ENCODE data around the gene TTC28. TPM values are rescaled to one million over a fixed set of nuclear protein-coding genes. Genes with fewer than 3 reads are reported as not detected.

The TTC28 gene
- total RNA-seq, 4 donors from 2014 or later, result 43.8 to 130 (median 92.0) TPM

DNA sequence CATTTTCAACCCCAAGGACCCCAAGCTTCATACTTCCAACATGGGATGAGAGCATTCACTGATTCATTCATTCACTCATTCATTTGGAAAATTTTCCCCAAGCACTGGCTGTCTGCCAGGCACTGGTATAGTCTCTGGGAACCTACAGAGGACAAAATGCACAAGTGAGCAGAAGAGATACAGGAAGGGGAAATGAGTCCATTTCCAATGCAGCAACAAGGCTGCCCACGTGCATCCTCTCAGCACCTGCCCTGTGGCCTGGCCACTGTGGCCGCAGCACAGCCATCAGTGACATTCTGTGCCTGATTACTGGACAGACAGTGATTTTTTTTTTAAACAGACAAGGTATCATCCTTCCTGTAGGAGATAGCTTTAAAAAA is 664.6 kb downstream of the TTC28 start:
- peak in 1 of 2 donors; percentile 20 for DNase-seq

DNA sequence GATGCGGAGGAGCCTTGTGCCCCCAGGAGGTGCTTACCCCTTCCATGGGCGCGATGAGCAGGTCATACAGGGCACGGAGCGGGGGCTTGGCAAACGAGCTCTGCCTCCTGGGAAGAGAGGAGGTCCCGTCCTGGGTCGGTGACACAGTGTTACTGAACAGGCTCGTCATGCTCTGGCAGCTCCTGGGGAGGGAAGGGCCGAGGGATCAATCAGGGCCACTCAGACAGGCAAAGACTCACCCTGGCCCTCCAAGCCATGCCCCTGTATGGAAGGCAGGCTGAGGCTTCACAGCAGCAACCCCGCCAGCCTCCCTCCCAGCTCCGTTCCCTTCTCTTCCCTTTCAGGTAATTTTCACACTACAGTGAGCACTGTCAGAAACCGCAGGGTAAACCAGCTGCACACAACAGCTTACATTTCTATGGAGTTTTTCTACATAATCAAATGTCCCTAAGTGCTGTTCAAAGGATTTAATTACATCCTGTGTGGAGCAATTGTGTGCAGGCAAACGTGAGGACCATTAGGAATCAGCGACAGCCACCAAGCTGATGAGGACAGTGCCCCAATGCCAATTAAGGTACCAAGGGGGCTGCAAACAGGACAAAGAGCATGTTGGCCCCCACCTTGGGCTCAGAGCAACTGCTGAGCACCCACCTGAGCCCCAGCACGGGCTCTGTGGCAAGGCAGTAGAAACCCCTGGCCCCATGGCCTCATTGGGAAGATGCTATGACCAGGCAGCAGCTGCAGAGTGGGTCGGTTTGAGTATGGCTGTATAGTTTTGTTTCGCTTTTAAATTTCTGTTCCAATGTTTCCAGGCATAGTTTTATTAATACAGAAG is 665.2 kb downstream of the TTC28 start:
- Histone ChIP-seq H3K4me1 (no peaks in the 10 kb centered on the region), H3K36me3 (no peaks in the 10 kb centered on the region), H3K4me3 (no peak overlapping the region), H3K27ac (no peak overlapping the region), H3K27me3 (no peaks in the 10 kb centered on the region), H3K9me3 (no peaks in the 10 kb centered on the region)
- TF ChIP-seq POLR2A (IDR thresholded peaks at IDR 0.05), result no peak
- TF ChIP-seq, protein P1, sequence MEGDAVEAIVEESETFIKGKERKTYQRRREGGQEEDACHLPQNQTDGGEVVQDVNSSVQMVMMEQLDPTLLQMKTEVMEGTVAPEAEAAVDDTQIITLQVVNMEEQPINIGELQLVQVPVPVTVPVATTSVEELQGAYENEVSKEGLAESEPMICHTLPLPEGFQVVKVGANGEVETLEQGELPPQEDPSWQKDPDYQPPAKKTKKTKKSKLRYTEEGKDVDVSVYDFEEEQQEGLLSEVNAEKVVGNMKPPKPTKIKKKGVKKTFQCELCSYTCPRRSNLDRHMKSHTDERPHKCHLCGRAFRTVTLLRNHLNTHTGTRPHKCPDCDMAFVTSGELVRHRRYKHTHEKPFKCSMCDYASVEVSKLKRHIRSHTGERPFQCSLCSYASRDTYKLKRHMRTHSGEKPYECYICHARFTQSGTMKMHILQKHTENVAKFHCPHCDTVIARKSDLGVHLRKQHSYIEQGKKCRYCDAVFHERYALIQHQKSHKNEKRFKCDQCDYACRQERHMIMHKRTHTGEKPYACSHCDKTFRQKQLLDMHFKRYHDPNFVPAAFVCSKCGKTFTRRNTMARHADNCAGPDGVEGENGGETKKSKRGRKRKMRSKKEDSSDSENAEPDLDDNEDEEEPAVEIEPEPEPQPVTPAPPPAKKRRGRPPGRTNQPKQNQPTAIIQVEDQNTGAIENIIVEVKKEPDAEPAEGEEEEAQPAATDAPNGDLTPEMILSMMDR (IDR thresholded peaks at IDR 0.05), result no peak
- no peak for DNase-seq
- intact Hi-C loops (cut with DNase I; ENCODE audit: low total_unique reads), result loop anchor here (10.0 kb wide), 1 partner anchor 580 kb away; no protein-coding TSS in a partner anchor

More for the DNA sequence above, 664.6 kb downstream of the TTC28 start:
- no peaks in the 10 kb centered on the region for H3K4me1 ChIP-seq
- TF ChIP-seq, protein P1 (IDR thresholded peaks at IDR 0.05), result no peak
- TF ChIP-seq POLR2A (IDR thresholded peaks at IDR 0.05), result no peak
- no peaks in the 10 kb centered on the region for H3K27me3 ChIP-seq
- no peaks in the 10 kb centered on the region for H3K36me3 ChIP-seq
- H3K9me3 ChIP-seq, result no peaks in the 10 kb centered on the region
- intact Hi-C loops (cut with DNase I; ENCODE audit: low total_unique reads), result loop anchor here (10.0 kb wide), 1 partner anchor 580 kb away; no protein-coding TSS in a partner anchor
- H3K27ac ChIP-seq, result no peak overlapping the region
- H3K4me3 ChIP-seq, result no peak overlapping the region

DNA sequence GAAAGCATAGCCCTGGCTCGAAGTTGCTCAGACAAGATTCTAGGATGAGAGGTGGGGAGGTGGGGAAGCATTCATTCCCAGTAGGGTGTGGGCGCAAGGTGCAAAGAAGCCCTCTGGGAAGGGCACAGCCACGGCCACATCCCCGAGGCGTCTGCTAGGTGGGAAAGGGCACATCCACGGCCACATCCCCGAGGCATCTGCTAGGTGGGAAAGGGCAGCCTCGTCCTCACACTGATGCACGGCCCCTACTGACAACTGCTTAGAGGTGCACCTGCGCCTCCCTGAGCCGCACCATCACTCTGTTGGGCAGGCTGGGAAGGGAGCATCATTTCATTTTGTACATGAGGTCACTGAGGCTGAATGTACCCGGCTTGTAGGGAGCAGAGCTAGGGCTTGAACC is 666.0 kb downstream of the TTC28 start:
- Histone ChIP-seq H3K4me1 (no peaks in the 10 kb centered on the region), H3K9me3 (no peaks in the 10 kb centered on the region), H3K36me3 (no peaks in the 10 kb centered on the region), H3K27me3 (no peaks in the 10 kb centered on the region), H3K27ac (no peak overlapping the region), H3K4me3 (no peak overlapping the region)
- no peak for TF ChIP-seq POLR2A (IDR thresholded peaks at IDR 0.05)
- TF ChIP-seq, protein P1 (IDR thresholded peaks at IDR 0.05), result no peak
- intact Hi-C loops (cut with DNase I; ENCODE audit: low total_unique reads), result loop anchor here (10.0 kb wide), 1 partner anchor 581 kb away; no protein-coding TSS in a partner anchor
- no peak for DNase-seq

DNA sequence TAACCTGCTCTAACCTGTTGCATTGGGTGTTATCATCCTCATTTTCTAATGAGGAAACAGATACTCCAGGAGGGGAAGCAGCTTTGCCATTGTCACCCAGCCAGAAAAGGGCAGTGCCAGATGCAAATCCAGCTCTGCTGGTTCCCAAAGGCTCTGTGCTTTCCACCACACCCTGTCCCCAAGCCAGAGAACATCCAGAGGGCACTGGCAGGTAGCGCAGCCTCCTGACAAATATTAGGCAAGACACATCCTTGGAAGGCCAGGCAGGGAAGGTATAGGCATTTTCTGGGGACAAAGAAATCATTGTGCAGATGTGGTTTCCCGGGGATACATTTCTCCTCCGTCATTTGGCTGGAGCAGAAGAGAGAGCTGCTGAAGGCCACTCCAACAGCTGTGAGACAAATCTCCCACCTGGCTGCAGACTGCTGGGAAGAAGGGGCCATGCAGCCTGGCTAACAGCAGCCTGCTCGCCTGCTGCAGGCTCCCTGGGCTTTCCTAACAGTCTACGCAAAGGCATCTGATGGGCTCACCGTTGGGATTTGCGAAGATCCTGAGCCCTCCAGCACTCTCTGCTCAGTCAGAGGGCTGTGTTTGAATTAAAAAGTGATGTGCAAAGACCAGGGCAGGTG is 666.7 kb downstream of the TTC28 start:
- DNase-seq, result no peak
- TF ChIP-seq, protein P1 (IDR thresholded peaks at IDR 0.05), result no peak
- no peak for TF ChIP-seq POLR2A (IDR thresholded peaks at IDR 0.05)
- H3K27ac ChIP-seq, result no peak overlapping the region
- H3K4me3 ChIP-seq, result no peak overlapping the region
- no peaks in the 10 kb centered on the region for H3K9me3 ChIP-seq
- H3K4me1 ChIP-seq, result no peaks in the 10 kb centered on the region
- no peaks in the 10 kb centered on the region for H3K36me3 ChIP-seq
- intact Hi-C loops (cut with DNase I; ENCODE audit: low total_unique reads), result loop anchor here (10.0 kb wide), 1 partner anchor 582 kb away; no protein-coding TSS in a partner anchor
- no peaks in the 10 kb centered on the region for H3K27me3 ChIP-seq

Data from uterus (tissue), 4 donors.